ENCODE results near the gene MPP3. TPM values are rescaled to one million over a fixed set of nuclear protein-coding genes. Genes with fewer than 3 reads are reported as not detected.
"Not testable (repeated sequence)": the region's sequence is repeated elsewhere in the genome, so short reads cannot be mapped to it uniquely, and the experiment has no call there.

Gene MPP3
- total RNA-seq, 1 donor: 9.1 TPM

DNA sequence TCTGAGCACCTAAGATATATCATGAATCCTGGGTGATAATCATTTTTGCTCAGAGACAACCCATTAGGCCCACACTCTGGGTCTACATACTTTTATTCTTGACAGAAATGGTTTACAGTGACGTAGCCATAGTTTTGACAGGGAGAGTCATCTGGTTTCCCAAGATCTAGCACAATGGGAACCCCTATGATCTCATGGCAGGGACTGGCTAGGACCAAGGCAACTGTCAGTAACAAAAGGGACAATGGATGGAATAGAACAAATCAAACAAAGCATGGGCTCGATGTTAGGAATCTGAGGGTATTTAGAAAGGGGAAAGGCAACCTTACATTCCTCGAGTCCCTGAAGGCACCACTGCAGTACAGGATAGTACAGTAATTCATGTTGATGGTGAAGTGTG lies 32.2 kb downstream of the MPP3 start:
- TF ChIP-seq, protein P1, sequence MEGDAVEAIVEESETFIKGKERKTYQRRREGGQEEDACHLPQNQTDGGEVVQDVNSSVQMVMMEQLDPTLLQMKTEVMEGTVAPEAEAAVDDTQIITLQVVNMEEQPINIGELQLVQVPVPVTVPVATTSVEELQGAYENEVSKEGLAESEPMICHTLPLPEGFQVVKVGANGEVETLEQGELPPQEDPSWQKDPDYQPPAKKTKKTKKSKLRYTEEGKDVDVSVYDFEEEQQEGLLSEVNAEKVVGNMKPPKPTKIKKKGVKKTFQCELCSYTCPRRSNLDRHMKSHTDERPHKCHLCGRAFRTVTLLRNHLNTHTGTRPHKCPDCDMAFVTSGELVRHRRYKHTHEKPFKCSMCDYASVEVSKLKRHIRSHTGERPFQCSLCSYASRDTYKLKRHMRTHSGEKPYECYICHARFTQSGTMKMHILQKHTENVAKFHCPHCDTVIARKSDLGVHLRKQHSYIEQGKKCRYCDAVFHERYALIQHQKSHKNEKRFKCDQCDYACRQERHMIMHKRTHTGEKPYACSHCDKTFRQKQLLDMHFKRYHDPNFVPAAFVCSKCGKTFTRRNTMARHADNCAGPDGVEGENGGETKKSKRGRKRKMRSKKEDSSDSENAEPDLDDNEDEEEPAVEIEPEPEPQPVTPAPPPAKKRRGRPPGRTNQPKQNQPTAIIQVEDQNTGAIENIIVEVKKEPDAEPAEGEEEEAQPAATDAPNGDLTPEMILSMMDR (IDR thresholded peaks at IDR 0.05; ENCODE audit: insufficient read depth, low read depth, low read length): no peak
- no peak for DNase-seq (ENCODE audit: low read depth)
- H3K4me3 ChIP-seq (ENCODE audit: low read depth, low read length): no peak overlapping the region

DNA sequence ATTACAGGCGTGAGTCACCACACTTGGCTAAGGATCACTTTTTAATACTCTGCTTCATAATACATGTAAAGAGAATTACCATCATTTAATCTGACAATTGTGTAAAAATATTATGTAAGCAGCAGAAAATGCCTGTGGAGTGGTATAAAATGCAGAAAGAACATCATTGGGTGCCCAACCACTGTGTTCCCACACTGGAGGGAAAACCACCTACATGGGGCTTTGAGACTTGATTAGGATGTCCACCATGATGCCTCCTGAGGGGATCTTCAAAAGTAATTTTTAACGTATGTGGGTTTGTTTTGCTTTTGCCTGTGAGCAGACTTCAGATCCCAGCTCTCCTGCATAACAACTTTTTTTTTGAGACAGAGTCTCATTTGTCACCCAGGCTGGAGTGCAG lies 33.9 kb downstream of the MPP3 start:
- TF ChIP-seq, protein P1 (IDR thresholded peaks at IDR 0.05; ENCODE audit: insufficient read depth, low read depth, low read length): no peak
- no peak for DNase-seq (ENCODE audit: low read depth)
- no peak overlapping the region for H3K4me3 ChIP-seq (ENCODE audit: low read depth, low read length)

DNA sequence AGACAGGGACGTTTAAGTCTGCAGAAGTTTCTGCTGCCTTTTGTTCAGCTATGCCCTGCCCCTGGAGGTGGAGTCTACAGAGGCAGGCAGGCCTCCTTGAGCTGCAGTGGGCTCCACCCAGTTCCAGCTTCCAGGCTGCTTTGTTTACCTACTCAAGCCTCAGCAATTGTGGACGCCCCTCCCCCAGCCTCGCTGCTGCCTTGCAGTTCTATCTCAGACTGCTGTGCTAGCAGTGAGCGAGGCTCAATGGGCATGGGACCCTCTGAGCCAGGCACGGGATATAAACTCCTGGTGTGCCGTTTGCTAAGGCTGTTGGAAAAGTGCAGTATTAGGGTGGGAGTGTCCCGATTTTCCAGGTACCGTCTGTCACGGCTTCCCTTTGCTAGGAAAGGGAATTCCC lies 34.9 kb downstream of the MPP3 start:
- H3K4me3 ChIP-seq (ENCODE audit: low read depth, low read length); DNase-seq (ENCODE audit: low read depth): not testable (repeated sequence)

DNA sequence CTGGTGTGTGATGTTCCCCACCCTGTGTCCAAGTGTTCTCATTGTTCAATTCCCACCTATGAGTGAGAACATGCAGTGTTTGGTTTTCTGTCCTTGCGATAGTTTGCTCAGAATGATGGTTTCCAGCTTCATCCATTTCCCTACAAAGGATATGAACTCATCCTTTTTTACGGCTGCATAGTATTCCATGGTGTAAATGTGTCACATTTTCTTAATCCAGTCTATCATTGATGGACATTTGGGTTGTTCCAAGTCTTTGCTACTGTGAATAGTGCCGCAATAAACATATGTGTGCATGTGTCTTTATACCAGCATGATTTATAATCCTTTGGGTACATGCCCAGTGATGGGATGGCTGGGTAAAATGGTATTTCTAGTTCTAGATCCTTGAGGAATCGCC lies 40.3 kb downstream of the MPP3 start:
- H3K4me3 ChIP-seq (ENCODE audit: low read depth, low read length); DNase-seq (ENCODE audit: low read depth): not testable (repeated sequence)

DNA sequence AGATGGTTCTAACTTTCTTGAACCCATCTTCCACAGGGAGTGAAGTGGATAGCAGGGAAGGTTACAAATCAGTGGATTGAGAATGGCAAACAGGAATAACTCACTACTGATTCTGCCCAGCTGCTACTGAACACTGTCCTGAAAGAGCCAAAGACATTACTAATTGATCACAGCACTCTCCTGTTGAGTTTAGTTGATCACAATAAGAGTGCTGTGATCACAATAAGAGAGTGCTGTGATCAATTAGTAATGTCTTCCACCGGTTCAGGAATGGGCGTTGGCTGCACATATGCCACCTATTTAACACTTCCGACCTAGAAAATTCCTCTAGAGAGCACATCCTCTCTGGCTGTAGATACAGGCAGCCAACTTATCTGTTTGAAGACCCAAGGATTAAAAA lies 41.4 kb downstream of the MPP3 start:
- peak; percentile 50 for DNase-seq (ENCODE audit: low read depth)
- no peak overlapping the region for H3K4me3 ChIP-seq (ENCODE audit: low read depth, low read length)
- TF ChIP-seq, protein P1 (IDR thresholded peaks at IDR 0.05; ENCODE audit: insufficient read depth, low read depth, low read length): no peak

DNA sequence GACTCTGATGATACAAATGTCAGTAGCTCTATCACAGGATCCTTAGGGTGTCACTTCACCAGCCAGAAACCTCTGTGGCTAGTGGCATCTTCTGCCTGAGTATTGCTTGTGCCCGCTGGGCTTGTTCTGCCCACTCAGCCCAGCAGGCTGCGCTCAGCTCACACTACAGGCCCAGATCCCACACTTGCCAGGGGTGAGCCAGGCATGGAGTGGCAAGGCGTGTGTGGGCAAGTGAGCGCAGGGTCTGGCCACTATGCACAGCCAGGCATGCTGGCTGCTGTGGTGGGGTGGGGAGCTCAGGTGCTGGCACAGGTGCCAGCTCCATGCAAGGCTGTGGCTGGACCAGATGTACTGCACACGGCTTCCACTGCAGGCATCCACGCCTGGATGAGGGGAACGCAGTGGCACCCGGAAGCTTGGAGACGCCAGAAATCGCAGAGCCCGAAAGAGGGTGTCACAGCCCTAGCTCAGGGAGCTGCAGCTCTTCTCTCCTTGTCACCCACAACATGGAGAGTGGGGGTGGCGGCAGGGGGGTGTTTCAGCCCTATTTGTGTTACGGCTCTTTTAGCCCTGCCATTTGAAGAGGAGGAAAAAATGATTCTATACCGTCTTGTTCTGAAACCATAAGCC lies 42.5 kb downstream of the MPP3 start:
- TF ChIP-seq, protein P1 (IDR thresholded peaks at IDR 0.05; ENCODE audit: insufficient read depth, low read depth, low read length): peak; percentile 25
- no peak overlapping the region for H3K4me3 ChIP-seq (ENCODE audit: low read depth, low read length)
- DNase-seq (ENCODE audit: low read depth): no peak

DNA sequence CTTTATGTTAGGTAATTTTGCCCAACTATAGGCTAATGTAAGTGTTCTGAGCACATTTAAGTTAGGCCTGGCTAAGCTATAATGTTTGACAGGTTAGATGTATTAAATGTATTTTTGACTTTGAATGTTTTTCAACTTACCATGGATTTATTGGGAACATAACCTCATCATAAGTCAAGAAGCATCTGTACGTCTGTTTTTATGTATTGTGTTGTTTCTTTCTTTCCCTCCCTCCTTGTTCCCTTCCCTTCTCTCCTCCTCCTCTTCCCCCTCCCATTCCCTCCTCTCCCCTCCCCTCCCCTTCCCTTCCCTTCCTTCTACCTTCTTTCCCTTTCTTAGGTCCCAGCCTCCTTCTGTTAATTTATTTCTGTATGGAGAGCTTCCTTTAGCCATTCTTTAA lies 43.5 kb downstream of the MPP3 start:
- no peak overlapping the region for H3K4me3 ChIP-seq (ENCODE audit: low read depth, low read length)
- TF ChIP-seq, protein P1 (IDR thresholded peaks at IDR 0.05; ENCODE audit: insufficient read depth, low read depth, low read length): no peak
- DNase-seq (ENCODE audit: low read depth): no peak

DNA sequence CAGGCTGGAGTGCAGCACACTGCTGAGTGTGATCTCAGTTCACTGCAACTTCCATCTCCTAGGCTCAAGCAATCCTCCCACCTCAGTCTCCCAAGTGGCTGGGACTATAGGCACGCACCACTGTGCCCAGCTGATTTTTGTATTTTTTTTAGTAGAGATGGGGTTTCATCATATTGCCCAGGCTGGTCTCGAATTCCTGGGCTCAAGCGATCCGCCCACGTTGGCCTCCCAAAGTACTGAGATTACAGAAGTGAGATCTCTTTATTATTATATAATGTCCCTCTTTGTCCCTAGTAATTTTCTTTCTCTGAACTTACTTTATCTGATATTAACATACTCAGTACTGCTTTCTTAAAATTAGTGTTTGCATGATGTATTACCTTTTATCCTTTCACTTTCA lies 44.4 kb downstream of the MPP3 start:
- TF ChIP-seq, protein P1 (IDR thresholded peaks at IDR 0.05; ENCODE audit: insufficient read depth, low read depth, low read length): no peak
- no peak for DNase-seq (ENCODE audit: low read depth)
- H3K4me3 ChIP-seq (ENCODE audit: low read depth, low read length): no peak overlapping the region
